Fibroblast of lung (primary cell): Measurements from ENCODE around the gene AGAP1. TPM values are rescaled to one million over a fixed set of nuclear protein-coding genes. Genes with fewer than 3 reads are reported as not detected.

Source experiments
- DNase-seq, 2 donors: peaks; one replicate each; pipeline versions ENCODE4 v3.0.0 to v3.0.0-alpha.2; 2010; ENCODE audit warnings: low read depth in 2 of 2
- H2AFZ ChIP-seq: 2 replicates; pipeline ENCODE4 v1.5.1; 2012; ENCODE audit warnings: low read length, control low read depth, inconsistent platforms
- H3K27ac ChIP-seq: 2 replicates; pipeline ENCODE4 v1.5.1; 2011; ENCODE audit warnings: low read length, control low read depth; ENCODE audit not compliant: insufficient read depth
- H3K27me3 ChIP-seq: 2 replicates; pipeline ENCODE4 v1.5.1; 2011; ENCODE audit warnings: mild to moderate bottlenecking, low read length; ENCODE audit not compliant: control insufficient read depth, insufficient read depth
- H3K36me3 ChIP-seq: 2 replicates; pipeline ENCODE4 v1.5.1; 2011; ENCODE audit warnings: low read length; ENCODE audit not compliant: control insufficient read depth, insufficient read depth
- H3K4me1 ChIP-seq: 2 replicates; pipeline ENCODE4 v1.5.1; 2011; ENCODE audit warnings: low read length; ENCODE audit not compliant: control insufficient read depth, insufficient read depth; ENCODE audit errors: extremely low read depth
- H3K4me2 ChIP-seq: 2 replicates; pipeline ENCODE4 v1.5.1; 2011; ENCODE audit warnings: low read length, control low read depth; ENCODE audit not compliant: insufficient read depth; ENCODE audit errors: extremely low read depth
- H3K4me3 ChIP-seq, 4 experiments: fragments of 200-600 bp in 1 of 4; sonication (generic) in 1 of 4; replicated peaks in 1 of 4; 2 replicates each; pipeline ENCODE4 v1.5.1; 2011 to 2016; ENCODE audit warnings: low read length in 4 of 4, low read depth in 3 of 4, mild to moderate bottlenecking in 3 of 4, control low read depth in 2 of 4, inconsistent platforms in 1 of 4, mixed read lengths in 1 of 4; ENCODE audit not compliant: insufficient read depth in 1 of 4; ENCODE audit errors: control extremely low read depth in 1 of 4
- H3K79me2 ChIP-seq: 2 replicates; pipeline ENCODE4 v1.5.1; 2012; ENCODE audit warnings: mild to moderate bottlenecking, low read length, inconsistent platforms; ENCODE audit not compliant: control insufficient read depth, insufficient read depth
- H3K9ac ChIP-seq: 2 replicates; pipeline ENCODE4 v1.5.1; 2011; ENCODE audit warnings: mild to moderate bottlenecking, low read length, control low read depth; ENCODE audit not compliant: insufficient read depth
- H3K9me3 ChIP-seq: 2 replicates; pipeline ENCODE4 v1.5.1; 2012; ENCODE audit warnings: low read depth, low read length; ENCODE audit not compliant: control insufficient read depth, insufficient read depth
- H4K20me1 ChIP-seq: 2 replicates; pipeline ENCODE4 v1.5.1; 2011; ENCODE audit warnings: low read length; ENCODE audit not compliant: control insufficient read depth, insufficient read depth; ENCODE audit errors: extremely low read depth
- EZH2 ChIP-seq: IDR thresholded peaks from 2 replicates; pipeline ENCODE4 v1.5.1; 2012; ENCODE audit warnings: low read length, control low read depth, mild to moderate bottlenecking; ENCODE audit errors: missing control alignments
- polyA plus RNA-seq, 2 donors: library from polyadenylated mRNA; depleted of rRNA in 1 of 2; stranded (reverse) in 1 of 2; unstranded in 1 of 2; fragments of >200 nt; gene quantifications; 2 replicates each; pipeline ENCODE4 v1.2.1, GENCODE V29; 2011 to 2012; ENCODE audit warnings: missing spikeins in 1 of 2
- total RNA-seq: library from RNA; depleted of rRNA; stranded (reverse); fragments of >200 nt; gene quantifications from 2 replicates; pipeline ENCODE4 v1.2.1, GENCODE V29; 2014
- TF ChIP-seq, protein P1 (sequence below), 2 donors: IDR thresholded peaks in 1 of 2; conservative IDR thresholded peaks in 1 of 2; 1 replicate in 1 of 2; 2 replicates in 1 of 2; pipeline ENCODE4 v1.5.1; 2011 to 2012; ENCODE audit warnings: low read length in 2 of 2, control low read depth in 1 of 2, inconsistent platforms in 1 of 2, low read depth in 1 of 2, mild to moderate bottlenecking in 1 of 2

The AGAP1 gene
- total and polyA plus RNA-seq, 2 donors (not counting 1 experiment from before 2014, with no cell fraction given) = 10.6 to 14.0 TPM

DNA sequence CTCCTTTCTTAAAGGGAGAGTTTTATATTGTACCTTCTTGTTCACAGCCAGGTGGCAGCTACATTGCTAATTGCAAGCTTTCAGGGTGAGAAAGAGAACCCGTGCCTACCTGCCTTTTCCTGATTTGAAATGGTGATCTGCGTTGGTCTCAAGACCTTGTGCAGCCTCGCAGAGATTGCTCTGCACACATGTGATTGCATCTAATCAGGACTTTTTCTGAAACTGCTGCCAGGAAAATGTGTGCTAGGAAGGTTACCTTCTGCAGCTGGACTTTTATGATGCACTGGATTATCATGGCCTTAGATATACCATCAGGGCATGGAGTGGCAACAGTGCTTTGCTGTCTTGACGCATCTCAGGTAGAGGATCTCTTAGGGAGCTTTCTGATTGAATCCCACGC is 45.1 kb downstream of the AGAP1 start:
- H3K4me3 ChIP-seq = no peak overlapping the region
- peaks cover 3% of the 10 kb centered on the region for H4K20me1 ChIP-seq
- H3K27me3 ChIP-seq = no peaks in the 10 kb centered on the region
- H3K4me1 ChIP-seq = no peaks in the 10 kb centered on the region
- TF ChIP-seq, protein P1, sequence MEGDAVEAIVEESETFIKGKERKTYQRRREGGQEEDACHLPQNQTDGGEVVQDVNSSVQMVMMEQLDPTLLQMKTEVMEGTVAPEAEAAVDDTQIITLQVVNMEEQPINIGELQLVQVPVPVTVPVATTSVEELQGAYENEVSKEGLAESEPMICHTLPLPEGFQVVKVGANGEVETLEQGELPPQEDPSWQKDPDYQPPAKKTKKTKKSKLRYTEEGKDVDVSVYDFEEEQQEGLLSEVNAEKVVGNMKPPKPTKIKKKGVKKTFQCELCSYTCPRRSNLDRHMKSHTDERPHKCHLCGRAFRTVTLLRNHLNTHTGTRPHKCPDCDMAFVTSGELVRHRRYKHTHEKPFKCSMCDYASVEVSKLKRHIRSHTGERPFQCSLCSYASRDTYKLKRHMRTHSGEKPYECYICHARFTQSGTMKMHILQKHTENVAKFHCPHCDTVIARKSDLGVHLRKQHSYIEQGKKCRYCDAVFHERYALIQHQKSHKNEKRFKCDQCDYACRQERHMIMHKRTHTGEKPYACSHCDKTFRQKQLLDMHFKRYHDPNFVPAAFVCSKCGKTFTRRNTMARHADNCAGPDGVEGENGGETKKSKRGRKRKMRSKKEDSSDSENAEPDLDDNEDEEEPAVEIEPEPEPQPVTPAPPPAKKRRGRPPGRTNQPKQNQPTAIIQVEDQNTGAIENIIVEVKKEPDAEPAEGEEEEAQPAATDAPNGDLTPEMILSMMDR (conservative IDR thresholded peaks at IDR 0.05 in 1 of 2, IDR thresholded peaks at IDR 0.05 in 1 of 2; ENCODE audit: low read depth in 1 of 2, low read length in 2 of 2) = no peak
- no peak for TF ChIP-seq EZH2
- H3K79me2 ChIP-seq = peaks cover 10% of the 10 kb centered on the region
- H3K9ac ChIP-seq = no peak overlapping the region
- no peak overlapping the region for H3K4me2 ChIP-seq
- H3K36me3 ChIP-seq = no peaks in the 10 kb centered on the region
- no peak overlapping the region for H2AFZ ChIP-seq
- no peak for DNase-seq
- H3K9me3 ChIP-seq = no peaks in the 10 kb centered on the region
- H3K27ac ChIP-seq = no peak overlapping the region

- H3K9me3 ChIP-seq = no peaks in the 10 kb centered on the region
- H2AFZ ChIP-seq = no peak overlapping the region
- H3K27ac ChIP-seq = no peak overlapping the region
- TF ChIP-seq EZH2 = no peak
- TF ChIP-seq, protein P1 (conservative IDR thresholded peaks at IDR 0.05 in 1 of 2, IDR thresholded peaks at IDR 0.05 in 1 of 2; ENCODE audit: low read depth in 1 of 2, low read length in 2 of 2) = no peak
- H3K9ac ChIP-seq = no peak overlapping the region
- H3K4me3 ChIP-seq = no peak overlapping the region
- H3K27me3 ChIP-seq = no peaks in the 10 kb centered on the region
- no peaks in the 10 kb centered on the region for H3K36me3 ChIP-seq
- no peak for DNase-seq
- peaks cover 8% of the 10 kb centered on the region for H3K79me2 ChIP-seq
- no peaks in the 10 kb centered on the region for H3K4me1 ChIP-seq
- H4K20me1 ChIP-seq = peaks cover 4% of the 10 kb centered on the region
- H3K4me2 ChIP-seq = no peak overlapping the region
Measured at GRCh38 chr2:235539773-235540172, 45.9 kb downstream of the AGAP1 start.

DNA sequence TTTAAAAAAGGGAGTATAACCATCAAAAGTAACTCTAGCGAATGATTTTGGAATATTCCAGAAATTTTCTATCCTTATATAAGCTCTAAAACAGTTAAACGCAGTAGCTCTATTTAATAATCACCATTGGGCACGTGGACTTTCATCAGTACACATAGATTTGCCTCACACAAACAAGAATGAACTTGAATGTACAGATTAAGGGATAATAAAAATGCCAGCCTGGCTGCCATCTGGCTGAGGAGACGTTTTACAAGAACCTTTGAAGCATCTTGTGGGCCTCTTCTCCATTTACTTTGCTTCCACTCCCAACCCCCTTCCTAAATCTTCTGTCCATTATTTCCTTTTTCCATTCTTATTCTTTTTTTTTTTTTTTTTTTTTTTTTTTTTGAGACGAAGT is 47.2 kb downstream of the AGAP1 start:
- H3K9ac ChIP-seq = no peak overlapping the region
- no peaks in the 10 kb centered on the region for H3K27me3 ChIP-seq
- no peaks in the 10 kb centered on the region for H3K4me1 ChIP-seq
- TF ChIP-seq EZH2 = no peak
- TF ChIP-seq, protein P1 (conservative IDR thresholded peaks at IDR 0.05 in 1 of 2, IDR thresholded peaks at IDR 0.05 in 1 of 2; ENCODE audit: low read depth in 1 of 2, low read length in 2 of 2) = no peak
- no peak overlapping the region for H3K4me2 ChIP-seq
- H3K27ac ChIP-seq = no peak overlapping the region
- no peaks in the 10 kb centered on the region for H3K36me3 ChIP-seq
- no peaks in the 10 kb centered on the region for H3K9me3 ChIP-seq
- DNase-seq = no peak
- no peak overlapping the region for H2AFZ ChIP-seq
- no peak overlapping the region for H3K4me3 ChIP-seq
- H3K79me2 ChIP-seq = peaks cover 8% of the 10 kb centered on the region
- H4K20me1 ChIP-seq = peaks cover 4% of the 10 kb centered on the region
